Parathyroid adenoma (tissue), 2 donors: ENCODE data around the gene MYCBP2.
"Not testable (repeated sequence)": the region's sequence is repeated elsewhere in the genome, so short reads cannot be mapped to it uniquely, and the experiment has no call there.

Experiments used
- H2AFZ ChIP-seq: fragments of 300-600 bp; sonication (generic); one replicate; pipeline ENCODE4 v1.7.0; 2017; ENCODE audit warnings: antibody characterized with exemption, mild to moderate bottlenecking
- H3K27ac ChIP-seq: fragments of 300-600 bp; sonication (generic); one replicate; pipeline ENCODE4 v1.7.0; 2017
- H3K27me3 ChIP-seq: fragments of 300-600 bp; sonication (generic); one replicate; pipeline ENCODE4 v1.7.0; 2017; ENCODE audit warnings: low read length; ENCODE audit not compliant: control insufficient read depth, insufficient read depth
- H3K36me3 ChIP-seq: fragments of 300-600 bp; sonication (generic); one replicate; pipeline ENCODE4 v1.7.0; 2017; ENCODE audit warnings: low read length; ENCODE audit not compliant: control insufficient read depth, insufficient read depth
- H3K4me1 ChIP-seq: fragments of 300-600 bp; sonication (generic); one replicate; pipeline ENCODE4 v1.7.0; 2017; ENCODE audit warnings: control low read depth
- H3K4me2 ChIP-seq: fragments of 300-600 bp; sonication (generic); one replicate; pipeline ENCODE4 v1.7.0; 2017; ENCODE audit warnings: low read length
- H3K4me3 ChIP-seq: fragments of 300-600 bp; sonication (generic); one replicate; pipeline ENCODE4 v1.7.0; 2017; ENCODE audit warnings: low read depth, low read length
- H3K79me2 ChIP-seq: fragments of 300-600 bp; sonication (generic); one replicate; pipeline ENCODE4 v1.7.0; 2017; ENCODE audit warnings: control low read depth
- H3K9ac ChIP-seq: fragments of 300-600 bp; sonication (generic); one replicate; pipeline ENCODE4 v1.7.0; 2017; ENCODE audit warnings: mild to moderate bottlenecking
- H3K9me3 ChIP-seq: fragments of 300-600 bp; sonication (generic); one replicate; pipeline ENCODE4 v1.7.0; 2017; ENCODE audit warnings: low read length; ENCODE audit not compliant: control insufficient read depth
- TF ChIP-seq, protein P1 (sequence below): fragments of 300-600 bp; sonication (generic); IDR thresholded peaks from one replicate; pipeline ENCODE4 v1.7.0; 2017; ENCODE audit warnings: antibody characterized with exemption, mild to moderate bottlenecking
- donor health status: primary hyperparathyroidism.

The MYCBP2 gene

DNA sequence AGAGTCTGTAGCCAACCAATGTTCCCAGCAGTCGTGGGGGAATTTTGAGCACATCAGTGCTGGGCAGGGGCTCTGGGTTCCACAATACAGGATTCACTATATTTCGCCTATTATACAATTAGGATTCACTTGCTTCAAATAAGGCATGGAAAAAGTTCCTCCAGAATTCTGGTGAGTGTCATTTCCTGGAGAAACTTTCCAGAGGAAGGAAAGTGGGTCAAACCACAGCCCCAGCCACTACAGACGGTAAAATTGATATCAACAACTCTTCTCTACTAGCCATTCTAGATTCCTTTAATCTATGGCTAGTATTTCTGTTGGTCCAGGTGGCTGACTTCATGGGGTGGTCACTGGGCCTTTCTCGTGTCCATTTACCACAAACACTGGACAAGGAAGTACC is 10.5 kb downstream of the MYCBP2 start:
- Histone ChIP-seq H3K9ac (no peak overlapping the region), H3K36me3 (no peaks in the 10 kb centered on the region), H3K9me3 (no peaks in the 10 kb centered on the region), H3K4me1 (no peaks in the 10 kb centered on the region), H3K4me3 (no peak overlapping the region), H2AFZ (no peak overlapping the region), H3K4me2 (no peak overlapping the region), H3K27me3 (no peaks in the 10 kb centered on the region), H3K79me2 (peaks cover 16% of the 10 kb centered on the region), H3K27ac (peak overlapping the region; percentile 24)
- TF ChIP-seq, protein P1, sequence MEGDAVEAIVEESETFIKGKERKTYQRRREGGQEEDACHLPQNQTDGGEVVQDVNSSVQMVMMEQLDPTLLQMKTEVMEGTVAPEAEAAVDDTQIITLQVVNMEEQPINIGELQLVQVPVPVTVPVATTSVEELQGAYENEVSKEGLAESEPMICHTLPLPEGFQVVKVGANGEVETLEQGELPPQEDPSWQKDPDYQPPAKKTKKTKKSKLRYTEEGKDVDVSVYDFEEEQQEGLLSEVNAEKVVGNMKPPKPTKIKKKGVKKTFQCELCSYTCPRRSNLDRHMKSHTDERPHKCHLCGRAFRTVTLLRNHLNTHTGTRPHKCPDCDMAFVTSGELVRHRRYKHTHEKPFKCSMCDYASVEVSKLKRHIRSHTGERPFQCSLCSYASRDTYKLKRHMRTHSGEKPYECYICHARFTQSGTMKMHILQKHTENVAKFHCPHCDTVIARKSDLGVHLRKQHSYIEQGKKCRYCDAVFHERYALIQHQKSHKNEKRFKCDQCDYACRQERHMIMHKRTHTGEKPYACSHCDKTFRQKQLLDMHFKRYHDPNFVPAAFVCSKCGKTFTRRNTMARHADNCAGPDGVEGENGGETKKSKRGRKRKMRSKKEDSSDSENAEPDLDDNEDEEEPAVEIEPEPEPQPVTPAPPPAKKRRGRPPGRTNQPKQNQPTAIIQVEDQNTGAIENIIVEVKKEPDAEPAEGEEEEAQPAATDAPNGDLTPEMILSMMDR, result no peak

DNA sequence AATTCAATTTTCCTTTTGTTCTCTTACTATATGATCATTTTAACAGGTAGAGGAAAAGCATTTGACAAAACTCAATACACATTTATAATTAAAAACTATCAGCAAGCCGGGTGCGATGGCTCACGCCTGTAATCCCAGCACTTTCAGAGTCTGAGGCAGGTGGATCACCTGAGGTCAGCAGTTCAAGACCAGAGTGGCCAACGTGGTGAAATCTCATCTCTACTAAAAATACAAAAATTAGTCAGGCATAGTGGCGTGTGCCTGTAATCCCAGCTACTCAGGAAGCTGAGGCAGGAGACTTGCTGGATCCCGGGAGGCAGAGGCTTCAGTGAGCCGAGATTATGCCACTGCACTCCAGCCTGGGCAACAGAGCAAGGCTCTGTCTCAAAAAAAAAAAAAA is 11.4 kb downstream of the MYCBP2 start:
- H3K4me2 ChIP-seq, H3K9me3 ChIP-seq, H3K27ac ChIP-seq, H3K9ac ChIP-seq, H3K36me3 ChIP-seq, H3K4me1 ChIP-seq, H3K27me3 ChIP-seq, H3K4me3 ChIP-seq, H2AFZ ChIP-seq: not testable (repeated sequence)
- H3K79me2 ChIP-seq, result peaks cover 16% of the 10 kb centered on the region

DNA sequence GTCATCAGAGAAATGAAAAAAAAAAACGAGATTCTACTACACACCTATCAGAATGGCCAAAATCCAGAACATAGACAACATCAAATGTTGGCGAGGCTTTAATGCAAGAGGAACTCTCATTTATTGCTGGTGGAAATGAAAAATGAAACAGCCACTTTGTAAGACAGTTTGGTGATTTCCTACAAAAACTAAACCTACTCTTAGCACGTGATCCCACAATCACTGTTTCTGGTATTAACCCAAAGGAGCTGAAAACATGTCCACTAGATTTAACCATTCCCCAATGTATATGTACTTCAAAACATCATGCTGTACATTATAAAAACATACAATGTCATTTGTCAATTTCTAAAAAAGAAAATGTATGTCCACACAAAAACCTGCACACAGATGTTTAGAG is 13.0 kb downstream of the MYCBP2 start:
- no peaks in the 10 kb centered on the region for H3K4me1 ChIP-seq
- H3K9ac ChIP-seq, result no peak overlapping the region
- peaks cover 14% of the 10 kb centered on the region for H3K79me2 ChIP-seq
- no peak overlapping the region for H3K4me3 ChIP-seq
- no peak overlapping the region for H3K4me2 ChIP-seq
- H3K36me3 ChIP-seq, result no peaks in the 10 kb centered on the region
- TF ChIP-seq, protein P1, result no peak
- no peak overlapping the region for H2AFZ ChIP-seq
- no peaks in the 10 kb centered on the region for H3K9me3 ChIP-seq
- H3K27ac ChIP-seq, result no peak overlapping the region
- H3K27me3 ChIP-seq, result no peaks in the 10 kb centered on the region

DNA sequence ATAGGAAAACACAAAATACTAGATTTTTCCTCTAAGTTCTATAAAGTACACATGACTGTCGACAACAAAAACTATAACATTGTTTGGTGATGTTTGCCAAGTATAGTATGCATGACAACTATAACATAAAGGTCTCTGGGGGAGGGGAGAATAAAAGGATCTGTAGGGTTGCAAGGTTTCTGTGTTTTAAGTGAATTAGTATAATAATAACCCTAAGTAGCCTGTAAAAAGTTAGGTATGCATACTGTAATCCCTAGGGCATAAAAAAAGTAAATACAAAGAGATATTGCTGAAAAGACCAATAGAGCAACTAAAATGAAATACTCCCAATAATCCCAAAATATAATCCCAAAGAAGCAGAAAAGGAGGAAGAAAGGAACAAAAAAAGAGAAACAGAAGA is 14.6 kb downstream of the MYCBP2 start:
- TF ChIP-seq, protein P1, result no peak
- no peaks in the 10 kb centered on the region for H3K36me3 ChIP-seq
- H3K4me1 ChIP-seq, result no peaks in the 10 kb centered on the region
- H3K27ac ChIP-seq, result no peak overlapping the region
- no peak overlapping the region for H3K9ac ChIP-seq
- H3K4me3 ChIP-seq, result no peak overlapping the region
- H3K4me2 ChIP-seq, result no peak overlapping the region
- H3K79me2 ChIP-seq, result peaks cover 12% of the 10 kb centered on the region
- no peaks in the 10 kb centered on the region for H3K27me3 ChIP-seq
- no peaks in the 10 kb centered on the region for H3K9me3 ChIP-seq
- H2AFZ ChIP-seq, result no peak overlapping the region

DNA sequence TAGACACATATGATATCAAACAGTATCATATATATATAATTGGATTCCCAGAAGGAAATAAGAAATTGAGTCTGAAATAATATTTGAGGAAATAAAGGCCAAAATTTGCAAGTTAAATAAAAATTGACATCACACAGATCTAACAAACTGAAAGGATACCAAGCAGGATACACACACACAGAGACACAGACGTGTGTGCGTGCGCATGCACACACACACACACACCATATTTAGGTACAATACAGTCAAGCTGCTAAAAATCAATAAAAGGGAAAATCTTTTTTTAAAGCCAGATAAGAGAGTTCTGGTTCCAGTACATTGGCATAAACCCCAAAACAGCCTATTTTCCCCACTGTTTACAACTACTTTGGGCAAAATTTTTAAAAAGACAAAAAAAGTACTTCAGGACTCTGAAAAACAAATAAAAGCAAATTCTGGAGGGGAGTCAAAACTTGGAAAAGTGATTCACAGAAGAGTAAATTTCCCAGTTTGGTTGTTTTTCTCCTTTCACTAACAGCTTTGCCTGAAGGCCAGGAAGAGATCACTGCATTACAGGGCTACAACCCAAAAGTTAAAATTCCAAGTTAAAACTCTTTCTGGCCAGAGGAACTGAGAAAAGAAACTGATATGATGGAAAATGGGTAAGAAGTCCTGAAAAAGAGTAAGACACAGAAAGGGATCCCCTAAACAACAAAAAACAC is 16.2 kb downstream of the MYCBP2 start:
- H3K9ac ChIP-seq, result no peak overlapping the region
- H3K4me3 ChIP-seq, result no peak overlapping the region
- no peak overlapping the region for H2AFZ ChIP-seq
- TF ChIP-seq, protein P1, result no peak
- H3K36me3 ChIP-seq, result no peaks in the 10 kb centered on the region
- no peaks in the 10 kb centered on the region for H3K27me3 ChIP-seq
- H3K27ac ChIP-seq, result no peak overlapping the region
- peaks cover 4% of the 10 kb centered on the region for H3K4me1 ChIP-seq
- H3K79me2 ChIP-seq, result peaks cover 8% of the 10 kb centered on the region
- H3K9me3 ChIP-seq, result no peaks in the 10 kb centered on the region
- H3K4me2 ChIP-seq, result no peak overlapping the region
